ENCODE measurements around the gene MTSS2.

MTSS2 gene

GRCh38 chr16:70715055-70715858 lies 29.4 kb upstream of the MTSS2 start:
- in situ Hi-C loops (cut with MboI; ENCODE audit: low sequenced_read_pairs): no loop called here

GRCh38 chr16:70714581-70715054 lies 28.8 kb upstream of the MTSS2 start:
- in situ Hi-C loops (cut with MboI; ENCODE audit: low sequenced_read_pairs): no loop called here

- in situ Hi-C loops (cut with MboI; ENCODE audit: low sequenced_read_pairs): no loop called here
Observed at GRCh38 chr16:70713824-70714223, 28.0 kb upstream of the MTSS2 start.

- in situ Hi-C loops (cut with MboI; ENCODE audit: low sequenced_read_pairs): no loop called here
Observed at GRCh38 chr16:70713342-70713741, 27.5 kb upstream of the MTSS2 start.

GRCh38 chr16:70712942-70713341 lies 27.1 kb upstream of the MTSS2 start:
- in situ Hi-C loops (cut with MboI; ENCODE audit: low sequenced_read_pairs): no loop called here

- in situ Hi-C loops (cut with MboI; ENCODE audit: low sequenced_read_pairs): no loop called here
Observed at GRCh38 chr16:70712359-70712758, 26.5 kb upstream of the MTSS2 start.

GRCh38 chr16:70711211-70712031 lies 25.6 kb upstream of the MTSS2 start:
- in situ Hi-C loops (cut with MboI; ENCODE audit: low sequenced_read_pairs): no loop called here

- in situ Hi-C loops (cut with MboI; ENCODE audit: low sequenced_read_pairs): no loop called here
Observed at GRCh38 chr16:70710422-70711210, 24.8 kb upstream of the MTSS2 start.

- in situ Hi-C loops (cut with MboI; ENCODE audit: low sequenced_read_pairs): no loop called here
Observed at GRCh38 chr16:70709942-70710341, 24.1 kb upstream of the MTSS2 start.

- in situ Hi-C loops (cut with MboI; ENCODE audit: low sequenced_read_pairs): no loop called here
Observed at GRCh38 chr16:70709457-70709856, 23.6 kb upstream of the MTSS2 start.

GRCh38 chr16:70708366-70709246 lies 22.8 kb upstream of the MTSS2 start:
- in situ Hi-C loops (cut with MboI; ENCODE audit: low sequenced_read_pairs): no loop called here

- in situ Hi-C loops (cut with MboI; ENCODE audit: low sequenced_read_pairs): no loop called here
Observed at GRCh38 chr16:70706948-70707465, 21.2 kb upstream of the MTSS2 start.

GRCh38 chr16:70705056-70705455 lies 19.2 kb upstream of the MTSS2 start:
- in situ Hi-C loops (cut with MboI; ENCODE audit: low sequenced_read_pairs): no loop called here

GRCh38 chr16:70704586-70704985 lies 18.7 kb upstream of the MTSS2 start:
- in situ Hi-C loops (cut with MboI; ENCODE audit: low sequenced_read_pairs): no loop called here

GRCh38 chr16:70703835-70704381 lies 18.1 kb upstream of the MTSS2 start:
- in situ Hi-C loops (cut with MboI; ENCODE audit: low sequenced_read_pairs): no loop called here

GRCh38 chr16:70703041-70703834 lies 17.4 kb upstream of the MTSS2 start:
- in situ Hi-C loops (cut with MboI; ENCODE audit: low sequenced_read_pairs): no loop called here

GRCh38 chr16:70702624-70703023 lies 16.8 kb upstream of the MTSS2 start:
- in situ Hi-C loops (cut with MboI; ENCODE audit: low sequenced_read_pairs): no loop called here

GRCh38 chr16:70701998-70702397 lies 16.1 kb upstream of the MTSS2 start:
- in situ Hi-C loops (cut with MboI; ENCODE audit: low sequenced_read_pairs): no loop called here

GRCh38 chr16:70701596-70701995 lies 15.7 kb upstream of the MTSS2 start:
- in situ Hi-C loops (cut with MboI; ENCODE audit: low sequenced_read_pairs): no loop called here

All from hTERT RPE-1 (cell line).